Measurements from ENCODE around the gene TSPAN9.

The TSPAN9 gene

GRCh38 chr12:3078086-3078820, 1.1 kb downstream of the TSPAN9 start:
- no peak for DNase-seq (ENCODE audit: low read depth)

GRCh38 chr12:3081091-3081490, 3.9 kb downstream of the TSPAN9 start:
- no peak for DNase-seq (ENCODE audit: low read depth)

DNA sequence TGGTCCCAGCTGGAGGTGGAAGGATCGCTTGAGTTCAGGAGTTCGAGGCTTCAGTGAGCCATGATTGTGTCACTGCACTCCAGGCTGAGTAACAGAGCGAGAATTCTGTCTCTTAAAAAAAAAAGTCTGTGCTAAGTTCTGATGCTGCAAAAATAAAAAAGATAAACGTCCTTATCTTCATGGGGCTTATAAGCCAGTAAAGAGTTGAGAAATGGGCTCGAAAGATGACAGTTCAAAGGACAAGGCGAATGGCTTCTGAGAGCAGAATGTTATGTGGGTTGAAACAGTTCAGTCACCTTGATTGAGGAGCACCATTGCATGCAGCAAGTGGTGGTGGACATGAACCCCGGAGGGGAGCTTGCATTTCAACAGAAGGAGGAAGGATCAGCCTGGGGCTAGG, 4.7 kb downstream of the TSPAN9 start:
- no peak for DNase-seq (ENCODE audit: low read depth)

GRCh38 chr12:3083241-3083920, 6.2 kb downstream of the TSPAN9 start:
- DNase-seq (ENCODE audit: low read depth) = no peak

GRCh38 chr12:3083921-3084347, 6.8 kb downstream of the TSPAN9 start:
- no peak for DNase-seq (ENCODE audit: low read depth)

DNA sequence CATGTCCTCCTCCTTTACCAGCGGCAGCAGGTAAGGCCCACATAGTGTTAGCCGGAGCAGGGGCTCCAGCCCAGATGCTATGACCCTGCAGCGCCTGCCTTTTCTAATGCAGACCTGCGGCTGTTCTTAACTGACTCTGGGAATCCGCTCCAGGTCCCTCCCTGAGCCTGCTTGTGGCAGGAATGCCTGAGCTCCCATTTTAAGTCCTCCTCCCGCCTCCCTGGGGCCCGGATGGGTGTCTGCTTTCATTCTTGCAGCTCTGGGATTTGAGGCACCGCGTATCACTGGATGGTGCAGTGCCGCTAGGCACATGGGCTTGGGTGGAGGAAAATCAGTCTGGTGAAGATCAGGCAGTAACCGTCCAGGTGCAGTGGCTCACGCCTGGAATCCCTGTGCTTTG, 7.6 kb downstream of the TSPAN9 start:
- DNase-seq (ENCODE audit: low read depth) = no peak

DNA sequence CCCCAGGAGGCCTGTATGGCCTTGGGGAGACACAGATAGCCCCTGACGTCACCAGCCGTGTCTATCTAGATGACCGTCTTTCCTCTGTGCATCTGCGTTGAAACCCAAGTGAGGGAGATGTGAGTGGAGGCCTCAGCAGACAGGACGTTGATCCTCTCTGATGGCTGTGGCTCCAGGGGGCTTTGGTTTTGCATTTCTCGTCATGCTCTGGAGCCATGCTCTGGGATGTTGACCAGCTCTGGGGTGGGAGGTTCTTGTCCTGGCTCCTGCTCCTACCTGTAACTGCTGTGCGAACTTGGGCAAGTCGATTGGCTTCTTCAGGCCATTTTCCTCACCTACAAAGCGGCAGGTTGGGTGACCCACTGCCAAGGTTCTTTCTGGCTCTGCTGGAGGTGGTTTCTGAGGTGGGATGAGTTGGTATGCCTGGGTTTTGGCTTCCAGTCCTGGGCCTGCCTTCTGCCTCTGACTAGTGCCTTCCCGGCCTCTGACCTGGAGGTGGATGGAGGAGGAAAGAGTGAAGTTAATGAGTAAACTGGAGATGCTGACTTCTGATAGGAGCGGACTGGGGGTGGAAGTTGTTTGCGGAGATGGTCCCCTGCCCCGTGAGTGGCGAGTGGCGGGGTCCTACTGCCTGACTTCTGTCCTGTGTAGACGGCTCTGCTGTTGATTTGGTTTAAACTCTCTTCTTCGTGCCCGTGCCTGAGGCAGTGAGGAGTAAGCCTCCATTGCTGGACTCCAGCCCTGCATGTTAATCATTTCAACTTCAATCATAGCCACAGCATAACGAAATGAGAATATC, 8.4 kb downstream of the TSPAN9 start:
- no peak for DNase-seq (ENCODE audit: low read depth)

- DNase-seq (ENCODE audit: low read depth) = no peak
These were observed 9.0 kb downstream of the TSPAN9 start for GRCh38 chr12:3086211-3086610.

- DNase-seq (ENCODE audit: low read depth) = no peak
These were observed 9.6 kb downstream of the TSPAN9 start for GRCh38 chr12:3086729-3087323.

GRCh38 chr12:3087758-3088650, 10.8 kb downstream of the TSPAN9 start:
- DNase-seq (ENCODE audit: low read depth) = no peak

- DNase-seq (ENCODE audit: low read depth) = no peak
These were observed 12.4 kb downstream of the TSPAN9 start for GRCh38 chr12:3089588-3089987.

DNA sequence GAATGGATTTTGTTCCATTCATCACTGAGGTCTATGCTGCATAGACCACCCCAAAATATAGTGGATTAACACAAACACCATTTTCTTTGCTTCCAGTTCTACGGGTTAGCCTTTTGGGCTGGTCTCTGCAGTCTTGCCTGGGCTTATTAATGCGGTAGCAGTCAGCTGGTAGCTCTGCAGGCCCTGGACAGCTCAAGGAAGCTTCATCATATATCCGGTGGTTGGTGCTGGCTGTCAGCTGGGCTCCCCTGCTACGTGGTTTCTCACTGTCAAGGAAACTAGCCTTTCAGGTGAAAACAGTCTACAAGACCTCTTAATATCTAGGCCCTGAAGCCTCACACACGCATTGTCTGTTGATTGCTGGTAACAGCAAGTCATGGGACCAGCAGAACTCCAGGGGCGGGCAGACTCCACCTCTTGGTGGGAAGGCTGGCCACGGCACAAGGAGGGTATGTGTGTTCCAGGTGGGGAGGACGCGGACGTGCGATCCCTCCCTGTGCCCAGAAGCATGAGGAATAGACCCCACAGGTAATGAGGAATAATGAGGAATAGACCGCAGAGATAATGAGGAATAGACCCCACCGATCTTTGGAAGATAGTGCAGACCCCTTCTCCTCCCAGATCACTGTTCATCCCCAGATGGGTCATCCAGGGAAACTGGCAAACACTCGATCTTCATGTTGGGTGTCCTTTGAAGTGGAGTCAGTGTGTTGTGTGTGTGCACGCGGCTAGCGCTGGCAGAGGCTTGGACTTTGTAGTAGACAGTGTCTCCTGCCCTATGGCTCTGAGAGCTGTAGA, 13.3 kb downstream of the TSPAN9 start:
- no peak for DNase-seq (ENCODE audit: low read depth)

DNA sequence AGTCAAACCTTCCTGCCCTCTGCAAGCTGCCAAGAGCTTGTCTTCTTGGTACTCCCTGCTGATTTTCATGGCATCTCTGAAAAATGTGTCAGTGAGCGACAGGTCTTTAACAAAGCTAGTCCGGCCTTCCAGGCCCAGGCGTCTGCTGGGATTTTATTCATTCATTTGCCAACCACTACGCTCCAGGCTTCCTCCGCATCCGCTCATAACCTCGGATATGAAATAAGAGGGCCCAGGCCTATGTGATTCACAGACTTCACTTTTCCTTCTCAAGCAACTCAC, 13.8 kb downstream of the TSPAN9 start:
- no peak for DNase-seq (ENCODE audit: low read depth)

DNA sequence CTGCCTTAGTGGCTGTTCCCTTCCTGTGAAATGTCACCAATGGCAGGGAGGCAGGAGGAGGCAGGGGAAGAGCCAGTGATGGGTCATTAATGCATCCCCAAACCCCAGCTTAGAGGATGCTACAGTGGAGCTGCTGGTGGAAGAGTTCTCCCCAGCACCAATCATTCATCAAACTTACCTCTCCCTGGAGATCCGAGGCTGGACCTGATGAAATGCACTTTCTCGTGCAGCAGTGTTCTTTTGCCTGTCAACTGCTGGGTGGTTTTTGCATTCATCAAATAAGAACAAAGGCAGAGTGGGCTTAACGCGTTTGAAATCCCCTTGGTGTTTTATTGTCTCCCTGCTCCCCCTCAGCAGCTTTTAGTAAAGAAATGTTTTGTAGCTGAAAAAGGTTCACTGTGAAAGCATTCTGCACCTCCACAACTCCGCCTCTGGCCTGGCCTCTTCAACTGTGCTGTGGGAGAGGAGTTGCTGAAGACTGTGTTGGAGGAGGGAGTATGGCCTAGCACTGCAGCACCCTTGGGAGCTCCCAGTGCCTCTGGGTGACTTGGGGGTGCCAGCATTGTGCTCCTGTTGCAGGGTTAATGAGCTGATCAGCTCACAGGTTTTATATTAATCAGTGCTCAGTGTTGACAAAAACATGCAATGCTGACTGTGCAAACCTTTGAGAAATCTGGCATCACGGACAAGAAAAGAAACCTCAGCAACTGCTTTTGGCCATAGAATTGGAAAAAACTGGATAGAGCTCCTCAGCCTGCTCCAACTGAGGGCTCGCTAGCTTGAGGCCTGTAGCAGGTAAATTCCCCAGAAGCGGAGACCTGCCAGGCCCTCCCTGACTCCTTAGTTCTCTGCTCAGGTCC, 14.4 kb downstream of the TSPAN9 start:
- no peak for DNase-seq (ENCODE audit: low read depth)

- DNase-seq (ENCODE audit: low read depth) = no peak
These were observed 15.6 kb downstream of the TSPAN9 start for GRCh38 chr12:3092764-3093163.

- no peak for DNase-seq (ENCODE audit: low read depth)
These were observed 20.1 kb downstream of the TSPAN9 start for GRCh38 chr12:3097186-3097804.

- no peak for DNase-seq (ENCODE audit: low read depth)
These were observed 20.7 kb downstream of the TSPAN9 start for GRCh38 chr12:3097836-3098235.

DNA sequence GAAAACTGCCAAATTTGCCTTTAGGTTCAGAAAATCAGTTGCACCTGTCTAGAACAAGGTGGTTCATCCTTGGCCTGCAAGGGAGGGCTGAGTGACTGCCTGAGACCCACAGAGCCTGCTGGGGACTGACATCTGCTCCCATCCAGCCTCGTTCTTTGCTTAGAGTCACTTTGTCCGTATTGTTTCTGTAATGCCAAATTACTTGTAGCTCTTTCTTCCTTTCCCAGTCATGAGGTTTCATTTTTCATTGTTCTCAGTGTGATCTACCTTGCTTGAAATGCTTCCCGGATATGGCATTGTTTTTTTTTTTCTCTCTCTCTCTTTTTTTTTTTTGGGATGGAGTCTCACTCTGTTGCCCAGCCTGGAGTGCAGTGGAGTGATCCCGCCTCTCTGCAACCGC, 21.3 kb downstream of the TSPAN9 start:
- DNase-seq (ENCODE audit: low read depth) = no peak

GRCh38 chr12:3099146-3099545, 22.0 kb downstream of the TSPAN9 start:
- DNase-seq (ENCODE audit: low read depth) = no peak

All from stimulated activated CD8-positive, alpha-beta memory T cell treated with anti-CD3 and anti-CD28 coated beads, Interleukin-15, amount 100 ng/mL, for 1 hour (primary cell).